ENCODE measurements around the gene ZNF180. TPM values are rescaled to one million over a fixed set of nuclear protein-coding genes. Genes with fewer than 3 reads are reported as not detected.
"Not testable (repeated sequence)": the region's sequence is repeated elsewhere in the genome, so short reads cannot be mapped to it uniquely, and the experiment has no call there.

The ZNF180 gene
- polyA plus RNA-seq (2013, experiment 1 of 2; ENCODE audit: insufficient read length): 4.8 TPM
- polyA plus RNA-seq (2013, experiment 2 of 2; ENCODE audit: insufficient read length): 5.5 TPM

DNA sequence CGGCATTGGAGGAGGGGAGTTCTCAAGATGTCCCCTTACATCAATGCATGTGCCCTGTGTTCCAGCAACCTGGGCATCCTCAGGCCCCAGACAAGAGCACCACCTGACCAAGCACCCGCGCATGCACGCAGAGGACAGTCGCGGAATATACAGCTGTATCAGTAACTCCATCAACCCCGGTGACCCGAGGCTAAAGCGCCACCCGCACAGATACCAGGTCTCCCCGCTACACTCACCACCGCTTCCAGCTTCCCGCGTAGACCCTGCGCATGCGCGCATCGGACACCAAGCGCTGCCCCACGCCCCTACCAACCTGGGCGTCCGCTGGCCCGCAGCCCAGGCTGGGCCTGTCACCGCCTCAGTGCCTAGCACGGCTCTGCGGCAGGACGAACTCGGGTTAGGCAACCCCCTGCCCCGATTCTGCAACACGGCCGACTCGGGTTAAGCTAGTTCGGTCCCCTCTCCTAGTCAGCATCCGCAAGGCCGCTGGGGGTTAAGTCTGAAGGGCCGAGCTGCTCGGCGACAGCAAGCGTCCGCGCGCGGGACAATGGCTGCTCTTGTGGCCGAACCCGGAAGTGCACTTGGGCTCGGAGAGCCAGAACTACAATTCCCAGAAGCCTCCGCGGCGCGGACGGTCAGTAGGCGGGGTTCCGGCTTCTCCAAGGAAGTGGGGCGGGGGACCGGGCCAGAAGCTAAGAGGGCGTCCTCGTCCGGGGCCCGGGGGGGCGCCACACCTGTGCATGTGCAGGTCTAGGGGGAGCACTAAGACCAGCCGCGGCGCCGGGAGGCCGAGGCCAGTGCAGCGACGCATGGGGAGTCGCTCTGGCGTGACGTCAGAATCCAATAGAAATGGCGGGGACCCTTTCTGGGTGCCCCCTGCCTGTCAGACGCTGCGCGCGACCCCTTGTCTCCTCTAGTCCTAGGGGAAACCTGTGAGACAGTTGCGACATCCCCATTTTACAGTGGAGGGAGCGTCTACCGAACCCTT lies at the start of gene ZNF180:
ZNF180 (minus strand) TSS at position 561 of the 988 bp plus-strand sequence. CDS start 3,188 bp downstream, outside the sequence.
- peak; percentile 95 for DNase-seq

DNA sequence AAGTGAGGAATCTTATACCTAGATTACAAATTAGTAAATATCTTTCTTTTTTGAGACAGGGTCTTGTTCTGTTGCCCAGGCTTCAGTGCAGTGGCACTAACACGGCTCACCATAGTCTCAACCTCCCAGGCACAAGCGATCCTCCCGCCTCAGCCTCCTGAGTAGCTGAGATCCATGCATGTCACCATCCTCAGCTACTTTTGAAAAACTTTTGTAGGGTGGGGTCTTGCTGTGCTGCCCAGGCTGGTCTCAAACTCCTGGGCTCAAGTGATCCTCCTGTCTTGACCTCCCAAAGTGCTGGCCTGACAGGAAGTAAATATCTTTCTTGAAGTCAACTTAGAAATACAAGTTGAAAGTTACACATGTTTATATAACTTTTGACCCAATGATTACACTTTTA lies 49.2 kb upstream of the ZNF180 start:
- no peak for DNase-seq

DNA sequence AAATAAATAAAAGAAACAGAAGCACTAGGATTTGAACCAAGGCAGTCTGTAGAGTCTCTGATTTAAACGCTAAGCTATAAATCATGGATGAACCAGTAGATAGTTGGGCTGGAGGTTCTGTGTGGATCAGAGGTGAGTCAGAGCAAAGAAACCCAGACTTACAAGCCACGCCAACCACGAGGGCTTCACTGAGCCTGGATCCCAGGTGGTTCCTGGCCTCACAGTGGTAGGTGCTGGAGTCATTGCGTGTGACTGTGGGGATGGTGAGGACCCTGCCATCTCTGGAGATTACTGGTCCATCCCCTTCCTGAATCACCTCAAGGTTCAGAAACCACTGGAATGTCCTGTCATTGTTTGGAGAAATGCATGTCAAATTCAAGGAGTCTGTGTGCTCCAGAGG lies 48.4 kb upstream of the ZNF180 start:
- DNase-seq: peak; percentile 43

DNA sequence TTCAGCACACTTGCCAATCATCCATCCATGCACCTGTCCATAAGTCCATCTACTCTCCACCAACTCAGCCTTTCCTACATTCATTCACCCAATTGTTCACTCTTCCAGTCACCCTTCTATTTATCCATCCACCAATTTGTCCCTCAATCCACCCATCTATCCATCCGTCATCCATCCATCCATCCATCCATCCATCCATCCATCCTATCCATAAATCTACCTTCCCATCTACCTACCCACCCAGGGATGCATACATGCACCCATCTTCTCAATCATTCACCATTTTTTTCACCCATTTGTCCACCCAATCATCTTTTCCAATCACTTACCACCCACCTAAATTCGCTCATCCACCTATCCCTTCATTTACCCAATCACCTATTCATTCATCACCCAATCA lies 43.7 kb upstream of the ZNF180 start:
- DNase-seq: no peak

DNA sequence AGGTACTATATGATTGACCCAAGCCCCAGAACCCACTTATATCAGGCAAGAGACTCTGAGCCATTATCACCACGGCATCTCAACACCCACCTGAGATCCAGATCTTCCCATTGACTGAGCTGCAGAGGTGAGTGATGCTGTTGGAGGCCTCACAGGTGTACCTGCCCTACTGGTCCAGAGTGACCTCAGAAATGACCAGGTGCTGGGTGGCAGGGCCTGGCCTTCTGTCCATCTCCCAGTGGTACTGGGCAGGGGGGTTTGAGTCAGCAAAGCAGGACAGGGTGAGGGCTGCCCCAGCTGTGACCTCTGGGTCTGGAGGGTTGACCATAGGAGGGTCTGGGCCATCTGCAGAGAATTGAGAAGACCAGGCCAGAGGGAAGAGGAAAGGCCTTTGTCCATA lies 42.3 kb upstream of the ZNF180 start:
- DNase-seq: no peak

DNA sequence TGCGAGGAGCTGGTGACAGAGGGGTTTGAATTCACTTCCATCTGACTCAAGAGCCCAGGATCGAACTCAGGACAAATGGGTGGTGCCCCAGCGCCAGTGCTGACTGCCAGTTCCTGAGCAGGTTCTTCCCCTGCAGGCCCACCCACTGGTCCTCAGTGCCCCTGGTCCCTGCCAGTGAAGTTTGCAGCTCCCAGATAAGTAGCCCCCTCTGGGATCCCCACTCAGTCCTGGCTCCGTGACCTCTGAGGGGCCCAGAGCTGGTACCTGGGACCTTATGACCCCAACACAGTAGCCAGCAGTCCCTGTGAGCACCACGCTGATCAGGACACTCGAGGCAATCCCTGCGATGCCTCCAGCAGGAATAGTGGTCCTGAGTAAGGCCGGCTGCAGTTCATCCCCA lies 40.4 kb upstream of the ZNF180 start:
- no peak for DNase-seq

DNA sequence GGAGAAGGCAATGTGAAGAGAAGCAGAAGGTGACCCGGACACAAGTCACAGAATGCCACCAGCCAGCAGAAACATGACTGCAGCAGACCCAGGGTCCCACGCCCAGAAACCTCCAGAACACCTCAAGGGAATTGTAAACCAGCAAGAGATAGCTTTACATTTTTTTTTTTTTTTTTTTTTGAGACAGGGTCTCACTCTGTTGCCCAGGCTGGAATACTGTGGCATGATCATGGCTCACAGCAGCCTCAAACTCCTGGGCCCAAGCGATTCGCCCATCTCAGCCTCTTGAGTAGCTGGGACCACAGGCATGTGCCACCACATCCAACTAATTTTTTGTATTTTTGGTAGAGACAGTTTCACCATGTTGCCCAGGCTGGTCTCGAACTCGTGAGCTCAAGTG lies 39.7 kb upstream of the ZNF180 start:
- DNase-seq: no peak

DNA sequence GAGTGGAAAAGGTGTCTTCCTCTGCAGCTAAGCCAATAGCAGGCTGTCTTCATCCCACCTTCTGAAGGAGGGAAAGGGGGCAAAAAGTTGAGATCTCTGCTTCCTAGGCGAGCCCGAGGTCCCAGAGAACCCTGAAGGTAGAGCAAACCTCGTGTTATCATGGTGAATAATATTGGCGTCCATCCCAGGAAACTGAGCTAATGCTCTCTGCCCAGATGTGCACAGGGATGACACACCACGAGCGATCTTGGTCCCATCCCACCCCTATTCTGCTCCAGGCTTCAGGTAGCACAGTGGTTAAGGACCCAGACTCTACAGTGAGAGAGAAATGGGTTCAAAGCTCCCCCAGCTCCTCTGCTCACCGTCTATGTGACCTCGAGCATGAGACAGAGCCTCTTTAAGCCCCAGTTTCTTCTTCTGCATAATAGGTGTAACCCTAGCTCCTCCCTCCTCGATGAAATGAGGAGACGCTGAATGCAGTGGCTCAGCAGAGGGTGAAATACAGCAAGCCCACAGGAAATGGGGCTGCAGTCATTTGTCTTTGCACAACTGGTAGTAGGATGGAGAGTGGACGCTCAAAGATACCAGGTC lies 39.0 kb upstream of the ZNF180 start:
- DNase-seq: no peak

DNA sequence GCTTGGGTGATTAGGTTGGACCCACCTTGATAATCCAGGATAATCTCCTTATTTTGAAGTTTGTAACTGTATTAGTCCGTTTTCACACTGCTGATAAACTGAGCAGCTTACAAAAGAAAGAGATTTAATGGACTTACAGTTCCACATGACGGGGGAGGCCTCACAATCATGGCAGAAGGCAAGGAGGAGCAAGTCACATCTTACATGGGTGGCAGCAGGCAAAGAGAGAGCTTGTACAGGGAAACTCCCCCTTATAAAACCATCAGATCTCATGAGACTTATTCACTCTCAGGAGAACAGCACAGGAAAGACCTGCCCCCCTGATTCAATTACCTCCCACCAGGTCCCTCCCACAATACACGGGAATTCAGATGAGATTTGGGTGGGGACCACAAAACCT lies 35.0 kb upstream of the ZNF180 start:
- not testable (repeated sequence) for DNase-seq

DNA sequence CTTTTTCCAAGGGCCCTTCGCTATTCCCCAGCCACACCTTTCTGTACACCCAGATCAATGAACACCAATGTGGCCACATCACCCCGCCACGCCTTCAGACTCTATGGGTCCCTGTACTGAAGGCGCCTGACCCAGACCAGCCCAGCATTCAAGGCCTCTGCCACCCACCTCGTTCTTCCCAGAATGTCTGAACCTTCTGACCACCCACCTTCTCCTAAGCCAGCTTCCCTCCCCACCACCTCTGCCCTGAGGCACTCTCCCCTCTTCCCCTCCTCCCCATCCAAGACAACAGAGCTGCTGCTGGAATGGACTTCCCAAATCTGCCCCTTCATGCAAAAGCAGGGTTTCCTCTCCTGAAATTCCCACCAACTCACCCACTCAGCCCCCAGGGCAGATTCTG lies 32.5 kb upstream of the ZNF180 start:
- DNase-seq: no peak

DNA sequence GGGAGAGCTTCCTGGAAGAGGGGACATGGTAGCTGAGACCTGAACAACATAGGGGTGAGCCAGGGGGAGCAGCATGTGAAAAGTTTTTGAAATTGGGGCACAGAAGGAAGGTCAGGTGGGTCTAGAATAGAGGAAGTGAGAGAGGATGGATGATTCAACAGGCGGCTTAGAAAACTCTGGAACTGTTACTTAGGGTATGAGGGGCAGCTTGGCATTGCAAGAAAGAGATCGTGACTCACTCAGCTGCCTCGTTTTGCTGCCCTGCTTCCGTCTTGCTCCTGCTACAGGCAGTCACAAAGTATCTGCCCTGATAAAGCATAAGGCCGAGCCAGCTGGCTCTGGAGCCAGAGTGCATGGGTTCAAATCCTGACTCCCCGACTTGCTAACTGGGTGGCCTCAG lies 30.5 kb upstream of the ZNF180 start:
- DNase-seq: no peak

DNA sequence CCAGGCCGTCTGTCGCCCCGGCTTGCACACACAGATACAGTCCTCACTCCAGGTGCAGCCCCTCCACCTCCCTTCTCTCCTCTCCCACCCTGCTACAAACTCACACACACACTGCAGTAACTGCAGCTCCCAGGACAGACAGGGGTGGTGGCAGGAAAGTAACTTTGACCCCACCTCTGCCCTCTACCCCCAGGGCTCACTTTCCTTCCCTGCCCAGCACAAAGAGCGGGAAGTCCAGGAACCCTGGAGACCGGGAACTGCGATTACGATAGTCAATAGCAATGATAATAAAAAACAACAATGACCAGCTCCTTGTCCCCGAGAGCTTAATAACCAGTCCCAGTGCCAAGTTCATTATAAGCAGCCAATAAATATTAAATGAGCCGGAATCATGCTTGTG lies 29.2 kb upstream of the ZNF180 start, which contains the start of gene CEACAM20:
CEACAM20 (minus strand) TSS at position 140 of the 400 bp plus-strand sequence. CDS start 166 bp downstream, outside the sequence.
- no peak for DNase-seq

DNA sequence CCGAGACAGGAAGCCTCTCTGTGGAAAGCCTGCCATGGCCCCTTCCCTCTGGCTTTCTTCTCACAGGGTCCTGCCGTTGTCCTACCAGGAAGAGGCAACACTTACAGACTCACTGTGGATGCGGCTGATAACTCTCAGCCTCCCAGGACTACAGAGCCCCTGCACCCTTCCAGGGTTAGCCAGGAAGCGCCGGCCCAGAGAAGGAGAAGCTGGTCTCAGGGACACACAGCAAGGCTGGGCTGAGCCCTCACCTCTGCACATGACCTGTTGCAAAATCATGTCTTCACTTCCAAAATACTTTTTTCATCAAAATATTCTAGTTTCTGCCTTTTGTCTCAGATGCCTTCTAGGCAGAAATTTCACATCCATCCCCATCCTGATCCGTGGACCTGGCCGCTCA lies 27.2 kb upstream of the ZNF180 start:
- no peak for DNase-seq

DNA sequence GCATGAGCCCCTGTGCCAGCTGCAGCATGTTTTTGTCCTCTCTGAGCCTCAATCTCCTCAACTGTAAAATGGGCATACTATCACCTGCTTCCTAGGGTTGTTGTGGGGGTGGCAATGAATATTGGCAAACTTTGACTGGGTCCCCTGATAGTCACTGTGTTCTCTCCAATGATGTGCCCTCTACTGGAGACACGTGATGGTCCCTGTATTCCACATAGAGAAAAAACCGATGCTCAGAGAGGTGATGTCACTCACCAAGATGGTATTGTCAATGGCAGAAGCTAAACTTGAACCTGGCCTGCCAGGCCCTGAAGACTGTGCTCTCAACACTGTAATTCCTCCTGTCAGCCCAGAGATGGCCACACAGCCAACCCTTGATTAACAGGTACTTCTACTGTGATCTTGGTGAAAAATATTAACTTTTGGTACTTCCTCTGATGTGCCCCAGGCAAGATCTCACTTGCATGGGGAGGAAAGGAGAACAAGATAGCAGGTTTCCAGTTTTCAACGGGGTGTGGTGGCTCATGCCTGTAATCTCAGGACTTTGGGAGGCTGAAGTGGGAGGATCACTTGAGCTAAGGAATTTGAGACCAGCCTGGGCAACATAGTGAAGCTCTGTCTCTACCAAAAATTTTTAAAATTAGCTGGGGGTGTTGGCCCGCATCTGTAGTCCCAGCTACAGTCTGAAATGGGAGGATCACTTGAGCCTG lies 25.6 kb upstream of the ZNF180 start:
- no peak for DNase-seq

DNA sequence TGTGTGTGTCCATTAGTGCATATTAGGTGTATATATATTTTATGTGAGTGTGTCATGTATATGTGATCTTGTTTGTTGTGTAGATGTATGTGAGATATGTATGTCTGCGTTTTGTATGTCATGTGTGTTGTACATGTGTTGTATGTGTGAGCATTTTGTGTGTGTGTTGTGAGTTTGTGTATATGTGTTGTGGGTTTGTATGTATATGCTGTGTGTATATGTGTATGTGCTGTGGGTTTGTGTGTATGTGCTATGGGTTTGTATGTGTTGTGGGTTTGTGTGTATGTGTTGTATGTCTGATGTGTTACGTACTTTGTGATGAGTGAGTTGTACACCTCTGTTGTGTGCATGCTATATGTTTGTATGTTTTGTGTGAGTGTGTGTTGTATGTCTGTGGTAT lies 21.0 kb upstream of the ZNF180 start:
- DNase-seq: no peak

DNA sequence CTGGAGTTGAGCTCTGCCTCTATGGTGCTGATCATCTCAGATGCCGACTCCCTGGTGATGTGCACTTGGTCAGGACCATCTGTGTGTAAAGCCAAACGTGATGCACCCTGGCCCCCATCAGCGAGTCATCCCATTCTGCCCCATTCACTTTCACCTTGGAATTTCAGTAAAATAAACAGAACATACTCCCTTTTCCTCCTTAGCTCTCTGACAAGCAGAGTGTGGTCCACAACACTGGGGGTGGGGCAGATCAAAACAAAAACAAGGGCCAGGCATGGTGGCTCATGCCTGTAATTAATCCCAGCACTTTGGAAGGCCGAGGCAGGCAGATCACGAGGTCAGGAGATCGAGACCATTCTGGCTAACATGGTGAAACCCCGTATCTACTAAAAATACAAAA lies 16.8 kb upstream of the ZNF180 start:
- no peak for DNase-seq

DNA sequence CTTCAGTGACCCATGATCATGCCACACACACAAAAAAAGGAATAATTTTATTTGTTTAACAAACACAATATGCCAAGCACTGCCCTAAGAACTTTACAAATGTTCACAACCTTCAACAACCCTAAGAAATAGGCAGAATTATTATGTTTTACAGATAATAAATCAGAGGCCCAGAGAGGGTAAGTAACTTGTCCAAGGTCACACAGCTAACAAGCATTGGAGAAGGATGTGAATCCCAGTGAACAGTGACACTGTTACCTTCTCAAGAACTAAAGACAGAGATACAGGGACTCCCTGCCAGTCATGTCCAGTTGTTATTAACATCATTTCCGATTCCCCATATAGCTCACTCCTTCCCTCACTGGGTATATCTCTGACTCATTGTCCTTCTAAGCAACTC lies 15.6 kb upstream of the ZNF180 start:
- no peak for DNase-seq

DNA sequence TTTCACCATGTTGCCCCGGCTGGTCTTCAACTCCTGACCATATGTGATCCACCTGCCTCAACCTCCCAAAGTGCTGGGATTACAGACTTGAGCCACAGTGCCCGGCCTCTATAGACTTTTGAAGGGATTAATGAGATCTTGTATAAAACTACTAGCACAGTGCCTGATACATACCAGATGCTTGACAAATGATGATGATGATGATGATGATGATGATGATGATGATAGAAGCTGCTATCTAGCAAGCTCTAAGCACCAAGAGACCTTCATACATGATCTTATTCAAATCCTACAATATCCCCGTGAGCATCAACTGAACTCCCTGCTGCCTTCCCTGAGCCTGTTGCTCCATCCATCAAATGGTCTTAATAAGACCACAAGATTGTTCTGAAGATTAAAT lies 14.7 kb upstream of the ZNF180 start:
- DNase-seq: no peak

DNA sequence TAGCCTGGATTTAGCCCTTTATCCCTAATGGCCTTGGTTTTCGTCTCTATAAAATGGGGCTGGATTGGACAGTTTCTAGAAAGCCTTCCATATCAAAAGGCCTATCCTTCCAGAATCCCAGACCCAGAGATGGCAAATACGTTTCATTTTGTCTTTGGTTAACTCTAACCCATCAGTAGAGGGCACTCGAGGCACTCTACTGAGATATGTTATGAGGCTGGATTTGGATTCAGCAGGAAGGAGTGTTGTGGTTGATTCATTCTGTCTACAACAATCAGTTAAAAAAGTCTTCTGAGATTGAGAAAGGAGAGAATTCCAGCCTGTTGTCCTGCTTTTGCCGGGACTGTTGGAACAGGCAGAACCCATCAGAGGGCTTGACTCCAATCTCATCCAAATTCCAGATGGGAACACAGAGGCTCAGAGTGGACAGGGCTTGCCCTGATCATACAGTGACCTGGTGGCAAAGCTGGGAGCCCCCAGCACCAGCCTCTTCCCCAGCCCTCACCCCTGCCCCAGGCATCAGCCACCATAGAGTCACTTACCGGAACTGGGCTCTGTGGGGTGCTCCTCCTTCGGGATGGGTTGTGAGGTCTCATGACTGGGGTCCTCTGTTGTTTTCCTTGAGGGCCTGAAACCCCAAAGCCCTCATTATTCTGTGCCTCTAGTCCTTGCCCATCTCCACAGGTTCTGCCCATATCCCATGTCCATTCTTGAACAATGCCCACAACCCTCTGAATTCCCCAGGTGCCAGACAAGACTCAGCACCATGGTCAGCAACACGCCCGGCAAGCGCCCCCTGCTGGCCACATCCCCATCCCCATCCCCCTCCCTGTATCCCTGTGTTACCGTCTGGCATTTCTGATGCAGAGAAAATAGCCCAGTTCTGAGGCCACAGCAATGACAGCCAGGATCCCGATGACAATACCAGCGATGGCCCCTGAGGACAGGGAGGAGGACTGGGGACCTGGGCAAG lies 12.3 kb upstream of the ZNF180 start:
- peak; percentile 22 for DNase-seq

DNA sequence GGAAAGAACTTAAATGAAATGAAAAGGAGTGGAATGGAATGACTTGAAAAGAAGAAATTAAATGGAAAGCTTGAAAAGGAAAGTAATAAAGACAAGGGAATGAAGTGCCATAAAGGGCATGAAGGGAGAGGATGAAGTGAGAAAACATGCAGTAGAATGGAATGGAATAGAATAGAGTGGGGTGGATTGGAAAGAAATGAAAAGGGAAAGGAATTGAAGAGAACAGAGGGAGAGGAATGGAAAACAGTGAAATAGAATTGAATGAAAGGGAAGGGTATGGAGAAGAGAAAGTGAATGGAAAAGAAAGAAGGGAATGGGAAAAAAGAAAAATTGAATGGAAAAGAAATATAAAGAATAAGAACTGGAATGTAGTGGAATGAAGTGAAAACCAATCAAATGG lies 9.2 kb upstream of the ZNF180 start:
- DNase-seq: no peak

DNA sequence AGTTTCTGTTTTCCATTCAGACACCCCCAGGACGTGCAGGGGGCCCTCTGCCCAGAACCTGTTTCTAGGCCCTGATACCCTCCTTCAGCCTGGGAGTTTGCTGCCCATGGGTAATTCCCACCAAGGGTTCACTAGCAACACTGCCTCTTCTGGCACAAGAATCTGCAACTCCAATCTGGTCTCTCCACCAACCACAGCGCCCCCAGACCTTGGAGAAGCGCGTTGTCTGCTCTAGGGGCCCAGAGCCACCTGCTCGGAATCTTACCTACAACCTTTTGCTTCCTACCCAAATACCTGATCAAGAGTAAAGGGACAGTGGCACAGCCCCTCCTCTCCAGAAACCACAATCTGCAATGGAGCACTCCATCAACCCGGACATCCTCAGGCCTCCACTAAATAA lies 763 bp downstream of the ZNF180 start:
- no peak for DNase-seq

DNA sequence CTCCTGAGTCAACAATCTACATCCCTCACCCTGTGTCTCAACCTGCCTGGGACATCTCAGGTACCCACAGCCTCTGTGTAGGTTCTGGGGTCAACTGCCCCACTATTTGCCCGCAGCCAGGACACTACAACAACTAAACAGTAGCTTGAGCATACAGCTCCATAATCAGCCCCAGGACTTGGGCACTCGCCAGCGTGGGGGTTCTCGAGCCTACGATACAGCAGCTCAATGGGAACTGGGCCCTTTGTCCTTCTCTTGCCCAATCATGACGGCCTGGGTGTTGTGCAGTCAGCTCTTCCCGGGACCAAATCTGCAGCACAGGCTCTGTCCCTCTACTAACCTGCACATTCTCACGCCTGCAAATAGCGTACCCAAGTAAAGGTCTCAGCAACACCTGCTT lies 1.3 kb downstream of the ZNF180 start:
- DNase-seq: no peak
